ENCODE results near the gene LOC128125822.
A peak's percentile ranks its signal among the peaks of the same experiment; 100 is the strongest.

Gene LOC128125822

GRCh38 chr6:63573076-63573898, 1.0 kb downstream of the LOC128125822 start:
- TF ChIP-seq TEAD4 (IDR thresholded peaks at IDR 0.05): 0 out of 2 replicates have a peak, but pooled peaks have one; percentile 16
- peak; percentile 77 for TF ChIP-seq TAF1 (IDR thresholded peaks at IDR 0.05; ENCODE audit: low read depth)
- no peak for TF ChIP-seq NFIC (IDR thresholded peaks at IDR 0.05)
- TF ChIP-seq FOXM1 (IDR thresholded peaks at IDR 0.05; ENCODE audit: borderline replicate concordance, low read depth): no peak
- TF ChIP-seq EGR1 (IDR thresholded peaks at IDR 0.05): no peak
- TF ChIP-seq CEBPB (IDR thresholded peaks at IDR 0.05): no peak
- 0 out of 2 replicates have a peak, but pooled peaks have one; percentile 35 for TF ChIP-seq TCF12 (IDR thresholded peaks at IDR 0.05; ENCODE audit: low read depth)
- TF ChIP-seq, protein P1, sequence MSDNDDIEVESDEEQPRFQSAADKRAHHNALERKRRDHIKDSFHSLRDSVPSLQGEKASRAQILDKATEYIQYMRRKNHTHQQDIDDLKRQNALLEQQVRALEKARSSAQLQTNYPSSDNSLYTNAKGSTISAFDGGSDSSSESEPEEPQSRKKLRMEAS (IDR thresholded peaks at IDR 0.05): peak; percentile 83
- TF ChIP-seq, protein P2, sequence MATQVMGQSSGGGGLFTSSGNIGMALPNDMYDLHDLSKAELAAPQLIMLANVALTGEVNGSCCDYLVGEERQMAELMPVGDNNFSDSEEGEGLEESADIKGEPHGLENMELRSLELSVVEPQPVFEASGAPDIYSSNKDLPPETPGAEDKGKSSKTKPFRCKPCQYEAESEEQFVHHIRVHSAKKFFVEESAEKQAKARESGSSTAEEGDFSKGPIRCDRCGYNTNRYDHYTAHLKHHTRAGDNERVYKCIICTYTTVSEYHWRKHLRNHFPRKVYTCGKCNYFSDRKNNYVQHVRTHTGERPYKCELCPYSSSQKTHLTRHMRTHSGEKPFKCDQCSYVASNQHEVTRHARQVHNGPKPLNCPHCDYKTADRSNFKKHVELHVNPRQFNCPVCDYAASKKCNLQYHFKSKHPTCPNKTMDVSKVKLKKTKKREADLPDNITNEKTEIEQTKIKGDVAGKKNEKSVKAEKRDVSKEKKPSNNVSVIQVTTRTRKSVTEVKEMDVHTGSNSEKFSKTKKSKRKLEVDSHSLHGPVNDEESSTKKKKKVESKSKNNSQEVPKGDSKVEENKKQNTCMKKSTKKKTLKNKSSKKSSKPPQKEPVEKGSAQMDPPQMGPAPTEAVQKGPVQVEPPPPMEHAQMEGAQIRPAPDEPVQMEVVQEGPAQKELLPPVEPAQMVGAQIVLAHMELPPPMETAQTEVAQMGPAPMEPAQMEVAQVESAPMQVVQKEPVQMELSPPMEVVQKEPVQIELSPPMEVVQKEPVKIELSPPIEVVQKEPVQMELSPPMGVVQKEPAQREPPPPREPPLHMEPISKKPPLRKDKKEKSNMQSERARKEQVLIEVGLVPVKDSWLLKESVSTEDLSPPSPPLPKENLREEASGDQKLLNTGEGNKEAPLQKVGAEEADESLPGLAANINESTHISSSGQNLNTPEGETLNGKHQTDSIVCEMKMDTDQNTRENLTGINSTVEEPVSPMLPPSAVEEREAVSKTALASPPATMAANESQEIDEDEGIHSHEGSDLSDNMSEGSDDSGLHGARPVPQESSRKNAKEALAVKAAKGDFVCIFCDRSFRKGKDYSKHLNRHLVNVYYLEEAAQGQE (IDR thresholded peaks at IDR 0.05; ENCODE audit: low read depth): no peak
- TF ChIP-seq, protein P3, sequence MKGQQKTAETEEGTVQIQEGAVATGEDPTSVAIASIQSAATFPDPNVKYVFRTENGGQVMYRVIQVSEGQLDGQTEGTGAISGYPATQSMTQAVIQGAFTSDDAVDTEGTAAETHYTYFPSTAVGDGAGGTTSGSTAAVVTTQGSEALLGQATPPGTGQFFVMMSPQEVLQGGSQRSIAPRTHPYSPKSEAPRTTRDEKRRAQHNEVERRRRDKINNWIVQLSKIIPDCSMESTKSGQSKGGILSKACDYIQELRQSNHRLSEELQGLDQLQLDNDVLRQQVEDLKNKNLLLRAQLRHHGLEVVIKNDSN (IDR thresholded peaks at IDR 0.05): peak; percentile 8; the same call in 1 of the 2 replicates
- TF ChIP-seq RAD21 (IDR thresholded peaks at IDR 0.05; ENCODE audit: low read depth): no peak
- TF ChIP-seq EP300 (IDR thresholded peaks at IDR 0.05; ENCODE audit: borderline replicate concordance): no peak
- TF ChIP-seq ZBTB7A (IDR thresholded peaks at IDR 0.05; ENCODE audit: low read depth): no peak
- no peak for TF ChIP-seq CREB1 (IDR thresholded peaks at IDR 0.05; ENCODE audit: low read depth)
- TF ChIP-seq YY1 (IDR thresholded peaks at IDR 0.05; ENCODE audit: low read depth): peak; percentile 11; the same call in 1 of the 2 replicates

DNA sequence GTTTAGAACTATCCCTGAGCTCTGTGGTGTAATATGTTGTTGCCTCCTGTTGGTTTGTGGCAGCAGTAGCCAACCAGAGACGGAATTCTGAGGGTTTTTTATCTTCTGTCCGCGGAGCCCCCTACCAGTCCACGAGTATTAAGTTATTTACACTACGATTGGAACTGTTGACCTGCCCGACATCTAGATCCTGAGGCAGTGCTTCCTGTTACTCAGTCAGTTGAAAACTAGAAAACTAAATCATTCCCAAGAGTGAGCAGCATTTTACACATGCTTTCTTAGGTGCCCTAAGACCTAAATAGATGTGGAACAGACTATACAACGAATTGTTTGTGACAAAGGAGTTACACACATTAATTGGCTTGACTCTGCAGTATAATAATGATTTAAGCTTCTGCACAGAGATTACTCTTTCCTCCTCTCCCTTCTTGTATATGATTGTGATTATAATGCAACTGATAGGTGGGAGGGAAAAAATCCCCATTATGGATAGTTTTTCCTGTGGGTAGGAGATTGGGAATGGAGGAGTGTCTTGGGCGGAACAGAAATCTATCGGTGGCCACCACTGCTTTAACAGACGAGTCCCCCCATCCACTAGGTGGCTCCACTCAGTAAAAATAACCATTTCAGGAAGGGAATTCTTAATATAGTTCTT, 1.7 kb downstream of the LOC128125822 start:
- TF ChIP-seq EP300 (IDR thresholded peaks at IDR 0.05; ENCODE audit: borderline replicate concordance) (no peak), EGR1 (IDR thresholded peaks at IDR 0.05) (no peak), NFIC (IDR thresholded peaks at IDR 0.05) (no peak), CEBPB (IDR thresholded peaks at IDR 0.05) (no peak), RAD21 (IDR thresholded peaks at IDR 0.05; ENCODE audit: low read depth) (no peak), TEAD4 (IDR thresholded peaks at IDR 0.05) (no peak), TAF1 (IDR thresholded peaks at IDR 0.05; ENCODE audit: low read depth) (no peak), FOXM1 (IDR thresholded peaks at IDR 0.05; ENCODE audit: borderline replicate concordance, low read depth) (no peak), YY1 (IDR thresholded peaks at IDR 0.05; ENCODE audit: low read depth) (no peak)
- TF ChIP-seq, protein P1 (IDR thresholded peaks at IDR 0.05): no peak

GRCh38 chr6:63574554-63574900, 2.2 kb downstream of the LOC128125822 start:
- no peak for TF ChIP-seq FOXM1 (IDR thresholded peaks at IDR 0.05; ENCODE audit: borderline replicate concordance, low read depth)

GRCh38 chr6:63576147-63576772, 4.0 kb downstream of the LOC128125822 start:
- TF ChIP-seq, protein P2 (IDR thresholded peaks at IDR 0.05; ENCODE audit: low read depth): no peak
- no peak for TF ChIP-seq TAF1 (IDR thresholded peaks at IDR 0.05; ENCODE audit: low read depth)

- TF ChIP-seq FOXM1 (IDR thresholded peaks at IDR 0.05; ENCODE audit: borderline replicate concordance, low read depth) (no peak), YY1 (IDR thresholded peaks at IDR 0.05; ENCODE audit: low read depth) (no peak), EP300 (IDR thresholded peaks at IDR 0.05; ENCODE audit: borderline replicate concordance) (no peak), EGR1 (IDR thresholded peaks at IDR 0.05) (no peak), CREB1 (IDR thresholded peaks at IDR 0.05; ENCODE audit: low read depth) (no peak)
- TF ChIP-seq, protein P2 (IDR thresholded peaks at IDR 0.05; ENCODE audit: low read depth): no peak
Observed at GRCh38 chr6:63576985-63577712, 4.9 kb downstream of the LOC128125822 start.

Data from Ishikawa (cell line).